ENCODE measurements around the gene KIRREL3.
A peak's percentile ranks its signal among the peaks of the same experiment; 100 is the strongest.

The KIRREL3 gene

DNA sequence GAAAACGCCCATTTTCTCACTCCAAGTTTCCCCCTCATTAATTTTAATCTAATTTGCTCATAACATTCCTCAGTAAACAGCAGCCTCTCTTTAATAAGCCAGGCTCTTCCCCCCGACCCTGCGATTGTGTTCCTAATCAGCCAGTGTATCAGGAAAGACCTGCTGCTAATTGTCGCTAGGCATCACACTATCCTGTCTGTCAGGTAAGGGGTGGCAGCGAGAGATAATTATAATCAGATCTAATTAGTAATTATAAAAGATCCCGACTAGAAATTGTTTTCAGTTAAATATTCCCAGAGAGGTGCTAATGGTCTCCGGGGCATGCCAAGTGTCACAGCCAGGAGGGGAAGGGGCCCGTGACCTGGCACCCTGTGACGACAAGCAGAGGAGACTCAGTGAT lies 502.3 kb downstream of the KIRREL3 start:
- DNase-seq = no peak

DNA sequence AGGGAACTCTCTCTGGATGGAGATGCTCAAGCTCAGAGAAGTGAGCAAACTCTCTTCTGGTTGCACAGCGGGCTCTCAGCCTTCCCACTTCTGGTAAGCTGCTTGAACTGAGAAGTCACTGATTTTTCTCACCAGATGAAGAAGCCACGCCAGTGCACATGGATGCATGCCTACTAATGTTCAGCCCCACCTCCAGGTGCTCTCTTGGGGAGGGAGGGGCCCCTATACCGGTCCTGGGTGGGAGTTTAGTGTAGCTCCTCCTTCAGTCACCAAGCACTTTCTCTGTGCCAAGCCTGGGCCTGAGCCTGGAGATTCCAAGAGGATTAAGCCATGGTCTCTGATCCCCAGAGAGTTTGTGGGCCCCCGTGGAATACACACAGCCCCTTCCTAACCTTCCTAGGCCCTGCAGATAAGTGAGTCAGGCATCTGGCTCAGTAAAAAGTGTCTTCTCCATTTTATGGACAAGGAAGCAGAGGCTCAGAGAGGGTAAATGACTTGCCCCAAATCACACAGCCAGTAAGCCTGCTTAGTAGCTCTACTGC lies 502.9 kb downstream of the KIRREL3 start:
- no peak for DNase-seq

DNA sequence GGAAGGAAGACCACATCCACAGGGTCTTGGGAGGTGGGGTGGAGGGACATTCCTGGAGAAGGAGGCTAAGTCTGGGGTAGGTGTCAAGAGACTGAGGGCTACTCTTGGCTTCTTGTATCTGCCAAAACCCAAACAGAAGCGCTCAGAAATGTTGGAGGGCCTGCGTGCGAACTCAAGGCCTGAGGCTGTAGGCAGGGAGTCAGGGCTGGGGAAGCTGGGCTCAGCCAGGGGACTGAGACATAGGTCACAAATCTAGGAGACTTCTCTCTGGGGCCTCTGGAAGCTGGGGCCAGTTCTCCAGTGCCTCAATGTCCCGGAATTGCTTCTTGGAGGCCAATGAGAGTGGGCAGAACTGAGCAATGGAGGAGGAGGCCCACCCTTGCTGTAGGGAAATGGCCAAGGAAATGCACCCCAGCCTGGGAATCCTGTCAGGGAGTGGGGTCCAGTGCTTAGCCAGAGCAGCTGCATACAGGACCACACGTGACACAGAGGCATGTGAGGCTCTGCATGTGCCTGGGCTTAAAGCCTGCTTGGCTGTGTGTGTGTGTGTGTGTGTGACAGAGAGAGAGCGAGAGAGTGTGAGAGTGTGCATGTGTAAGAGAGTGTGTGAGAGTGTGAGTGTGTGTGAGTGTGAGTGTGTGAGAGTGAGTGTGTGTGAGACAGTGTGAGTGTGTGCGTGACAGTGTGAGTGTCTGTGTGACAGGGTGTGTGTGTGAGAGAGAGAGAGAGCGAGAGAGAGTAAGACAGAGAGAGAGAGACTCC lies 503.8 kb downstream of the KIRREL3 start:
- no peak for DNase-seq

DNA sequence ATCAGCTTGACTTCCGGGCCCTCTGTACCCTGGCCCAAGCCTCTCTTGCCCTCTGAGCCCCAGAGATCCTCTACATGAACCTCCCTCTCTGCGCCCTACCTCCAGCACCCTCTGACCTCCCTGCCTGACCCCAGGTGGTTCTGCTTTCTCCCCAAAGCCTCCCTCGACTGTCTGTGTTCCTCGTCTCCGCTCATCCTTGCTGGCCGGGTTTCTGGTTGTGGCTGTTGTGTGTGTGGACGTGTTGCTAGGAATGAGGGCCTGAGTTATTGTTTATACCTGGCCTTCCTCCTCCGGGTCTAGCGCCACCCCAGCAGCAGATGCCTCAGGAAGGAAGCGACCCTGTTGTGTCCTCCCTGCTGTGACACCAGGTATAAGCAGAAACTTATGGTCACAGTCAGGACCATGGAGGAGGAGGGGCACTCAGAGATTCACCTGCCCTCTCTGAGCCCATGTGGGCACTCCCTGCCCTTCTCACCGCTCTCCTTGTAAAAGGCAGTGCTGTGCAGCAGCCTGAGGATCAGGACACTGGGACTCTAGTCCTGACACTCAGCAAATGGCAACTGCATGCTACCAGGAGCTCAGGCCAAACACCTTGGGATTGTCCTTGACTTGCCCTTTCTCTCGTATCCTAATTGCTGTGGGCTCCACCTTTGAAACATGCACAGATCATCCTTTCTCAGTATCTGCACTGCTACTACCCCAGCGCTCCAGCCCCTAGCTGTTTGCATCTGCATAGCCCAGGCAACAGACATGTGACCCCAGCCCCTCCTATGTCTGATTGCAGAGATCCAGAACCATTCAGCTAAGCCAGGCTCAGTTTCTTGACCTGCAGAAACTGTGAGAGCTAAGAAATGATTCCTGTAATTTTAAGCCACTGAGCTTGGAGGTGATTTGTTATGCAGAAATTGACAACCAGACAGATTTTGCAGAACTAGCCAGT lies 505.0 kb downstream of the KIRREL3 start:
- DNase-seq = no peak

DNA sequence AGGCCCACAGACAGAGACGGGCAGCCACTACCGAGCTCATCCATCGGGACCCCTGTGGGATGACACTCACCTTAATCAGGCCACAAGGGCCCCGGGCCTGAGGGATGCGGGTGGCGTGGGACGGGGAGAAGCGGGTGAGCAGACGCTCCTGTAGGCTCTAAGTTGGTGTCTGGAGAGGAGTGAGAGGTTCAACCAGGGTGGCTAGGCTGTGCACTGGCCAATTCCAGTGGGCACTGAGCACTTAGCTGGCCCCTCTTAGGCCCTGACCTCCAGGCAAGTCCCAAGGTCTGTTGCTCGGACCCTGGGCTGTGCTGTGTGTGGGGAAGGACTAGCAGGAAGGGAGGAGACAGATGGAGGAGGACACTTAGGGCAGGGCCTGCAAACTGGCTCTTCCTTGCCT lies 505.7 kb downstream of the KIRREL3 start:
- DNase-seq = no peak

DNA sequence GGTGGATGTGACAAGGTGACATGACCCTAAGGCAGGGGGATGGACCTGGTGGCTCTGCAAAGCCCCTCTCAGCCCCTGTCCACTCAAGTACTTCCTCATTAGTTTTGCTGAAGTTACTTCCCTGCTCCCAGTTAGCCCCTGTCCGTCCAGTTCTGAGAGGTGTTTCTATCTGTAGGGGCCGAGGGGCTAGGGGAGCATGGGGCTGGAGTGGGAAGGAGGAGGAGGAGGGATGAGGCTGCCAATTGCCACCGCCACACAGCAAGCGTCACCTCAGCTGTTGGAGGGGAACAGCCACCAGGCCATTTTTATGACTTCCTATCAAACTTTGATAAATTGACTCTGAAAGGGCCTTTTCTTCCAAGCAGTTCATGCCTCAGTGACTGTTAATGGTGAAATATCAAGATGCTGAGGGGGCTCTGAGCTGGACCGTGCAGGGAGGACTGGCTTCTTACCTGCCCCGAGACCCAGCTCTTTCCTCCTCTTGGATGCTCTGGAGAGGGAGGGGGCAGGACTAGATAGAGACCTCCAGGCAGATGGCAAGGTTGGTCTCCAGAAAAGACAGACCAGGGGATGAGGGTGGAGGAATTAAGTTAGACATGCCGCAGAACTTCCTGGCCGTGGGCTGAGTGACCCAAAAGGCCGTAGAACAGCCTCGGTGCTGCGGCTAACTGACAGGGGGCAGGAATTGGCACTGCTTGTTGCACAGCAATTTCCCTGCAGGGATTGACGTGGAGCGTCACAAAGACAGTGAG lies 508.1 kb downstream of the KIRREL3 start:
- no peak for DNase-seq

DNA sequence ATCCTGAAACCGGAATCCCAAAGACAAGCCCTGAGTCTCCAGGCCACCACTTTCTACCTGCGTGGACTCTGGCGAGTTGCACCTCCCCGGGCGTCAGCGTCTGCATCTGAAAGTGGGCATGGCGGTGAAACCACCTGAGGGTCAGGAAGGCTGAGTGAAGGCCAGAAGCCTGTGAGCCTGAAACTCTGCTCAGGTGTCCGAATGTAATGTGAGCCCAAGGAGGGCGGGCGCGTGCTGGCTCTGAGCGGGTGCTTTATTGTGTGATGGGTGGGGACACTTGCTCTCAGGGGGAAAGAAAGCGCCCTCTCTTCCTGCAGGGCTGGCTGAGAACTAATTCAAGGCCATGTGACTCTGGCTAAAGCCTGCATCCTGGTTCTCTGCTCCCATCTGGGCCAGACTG lies 509.5 kb downstream of the KIRREL3 start:
- no peak for DNase-seq

DNA sequence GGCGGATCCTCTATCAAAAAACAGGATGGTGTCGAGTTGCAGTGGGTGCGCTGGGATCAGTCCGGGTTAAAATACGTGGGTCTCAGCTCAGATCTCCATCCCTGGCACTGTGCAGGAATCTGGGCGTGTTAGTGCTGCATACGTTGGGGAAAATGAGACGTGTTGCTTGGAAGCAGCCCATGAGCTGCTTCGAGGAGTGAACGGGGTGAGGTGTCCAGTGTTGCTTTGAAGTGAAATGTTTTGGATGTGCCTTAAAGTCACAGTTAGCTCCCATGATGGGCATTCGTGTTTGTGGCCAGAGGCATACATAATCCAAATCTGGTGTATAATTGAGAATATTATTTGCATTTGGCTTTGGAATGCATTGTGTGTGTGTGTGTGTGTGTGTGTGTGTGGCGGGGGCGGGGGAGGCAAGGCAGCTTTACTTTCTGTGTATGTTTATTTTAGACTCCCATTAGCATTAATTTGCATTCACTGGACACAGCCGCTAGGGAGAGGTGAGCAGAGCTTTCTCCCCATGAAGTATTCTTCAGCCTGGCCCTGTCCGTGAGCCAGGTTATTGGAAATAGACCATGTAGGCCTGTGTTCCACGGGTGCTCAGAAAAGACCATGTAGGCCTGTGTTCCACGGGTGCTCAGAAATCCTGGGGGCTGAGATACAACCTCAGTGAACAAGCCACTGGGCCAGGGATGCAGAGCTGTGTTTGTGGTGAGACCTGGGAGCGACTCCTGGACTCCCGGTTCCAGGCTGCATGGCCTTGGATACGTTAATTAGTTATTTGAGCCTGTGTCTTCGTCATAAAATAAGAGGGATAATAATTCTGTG lies 510.5 kb downstream of the KIRREL3 start:
- no peak for DNase-seq

DNA sequence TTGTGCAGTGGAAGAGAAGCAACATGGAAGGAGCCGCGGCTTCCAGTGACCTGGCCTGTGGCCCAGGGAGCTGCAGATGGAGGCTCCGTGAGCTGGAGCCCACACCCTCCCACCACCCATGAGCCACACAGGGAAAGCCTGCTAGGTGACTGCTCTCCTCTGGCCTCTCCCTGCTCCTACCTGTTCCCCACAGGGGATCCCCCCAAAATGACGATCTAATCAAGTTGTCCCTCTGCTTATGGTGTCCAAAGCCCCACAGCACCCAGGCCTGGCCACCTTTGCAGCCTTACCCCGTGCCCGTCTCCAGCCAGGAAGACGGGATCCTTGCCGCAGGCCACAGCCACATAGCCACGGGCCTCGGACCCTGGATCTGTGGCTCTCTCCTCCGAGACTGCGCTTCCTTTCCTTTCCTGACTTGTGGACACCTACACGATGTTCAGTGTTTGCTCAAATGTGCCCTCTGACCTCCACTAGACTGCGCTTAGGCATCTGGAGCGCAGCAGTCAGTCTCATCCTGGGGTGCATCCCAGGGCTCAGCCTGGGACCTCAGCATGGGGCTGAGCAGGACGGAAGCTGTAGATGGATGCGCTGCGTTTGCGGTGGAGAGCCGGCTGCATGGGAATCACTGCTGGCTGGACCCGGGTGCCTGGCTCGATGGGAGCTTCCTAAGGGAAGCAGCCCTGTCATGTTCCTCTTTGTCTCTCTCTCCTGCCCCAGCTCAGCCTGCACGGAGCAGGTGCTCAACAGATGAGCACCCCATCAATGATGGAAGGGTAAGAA lies 511.8 kb downstream of the KIRREL3 start:
- no peak for DNase-seq

DNA sequence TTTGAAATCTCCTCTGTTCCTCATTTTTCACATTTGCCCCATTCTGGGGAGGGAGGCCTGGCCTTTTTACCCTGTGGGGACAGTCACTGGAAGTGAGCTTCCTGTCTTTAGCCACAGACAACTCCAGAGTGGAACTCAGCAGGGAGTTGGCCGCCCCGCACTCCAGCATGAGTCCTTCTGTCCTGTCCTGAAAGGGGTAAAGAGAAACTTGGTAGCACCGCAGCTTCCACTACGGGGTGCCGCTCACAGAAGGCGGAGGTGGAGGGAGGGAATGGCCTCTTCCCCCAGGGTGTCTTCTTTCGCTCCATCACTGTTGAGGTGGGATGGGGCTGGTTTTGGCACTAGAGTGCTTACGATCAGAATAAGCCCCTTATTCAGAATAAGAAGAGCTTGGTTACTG lies 512.9 kb downstream of the KIRREL3 start:
- no peak for DNase-seq

DNA sequence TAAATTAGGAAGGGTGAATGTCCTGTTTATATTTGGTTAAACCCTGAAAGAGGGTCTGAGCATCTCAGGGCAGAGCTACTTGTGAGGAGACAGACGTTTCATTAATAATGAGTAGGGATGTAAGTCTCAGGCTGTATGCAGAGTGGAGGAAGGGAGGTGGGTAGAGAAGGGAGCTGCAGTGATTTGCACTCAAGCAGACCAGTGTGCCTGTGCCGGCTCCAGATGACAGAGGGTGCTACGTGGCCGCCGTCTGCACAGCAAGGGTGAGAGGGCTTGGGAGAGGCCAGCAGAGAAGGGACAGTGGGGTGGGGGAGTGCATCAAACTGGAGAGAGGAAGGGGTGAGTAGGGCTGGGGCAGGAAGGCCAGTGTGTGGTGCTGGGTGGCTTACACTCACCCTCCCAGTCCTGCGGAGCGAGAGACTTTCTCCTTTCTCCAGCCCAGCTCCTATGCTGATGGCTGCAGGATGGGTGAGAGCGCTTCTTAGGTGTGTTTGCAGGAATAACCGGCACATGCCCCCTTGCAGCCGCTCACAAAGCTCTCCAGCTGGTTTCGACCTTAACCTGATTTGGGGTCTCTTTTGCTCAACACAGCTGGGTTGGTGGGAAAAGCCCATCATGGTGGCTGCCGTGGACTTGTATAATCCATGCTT lies 514.5 kb downstream of the KIRREL3 start:
- no peak for DNase-seq

DNA sequence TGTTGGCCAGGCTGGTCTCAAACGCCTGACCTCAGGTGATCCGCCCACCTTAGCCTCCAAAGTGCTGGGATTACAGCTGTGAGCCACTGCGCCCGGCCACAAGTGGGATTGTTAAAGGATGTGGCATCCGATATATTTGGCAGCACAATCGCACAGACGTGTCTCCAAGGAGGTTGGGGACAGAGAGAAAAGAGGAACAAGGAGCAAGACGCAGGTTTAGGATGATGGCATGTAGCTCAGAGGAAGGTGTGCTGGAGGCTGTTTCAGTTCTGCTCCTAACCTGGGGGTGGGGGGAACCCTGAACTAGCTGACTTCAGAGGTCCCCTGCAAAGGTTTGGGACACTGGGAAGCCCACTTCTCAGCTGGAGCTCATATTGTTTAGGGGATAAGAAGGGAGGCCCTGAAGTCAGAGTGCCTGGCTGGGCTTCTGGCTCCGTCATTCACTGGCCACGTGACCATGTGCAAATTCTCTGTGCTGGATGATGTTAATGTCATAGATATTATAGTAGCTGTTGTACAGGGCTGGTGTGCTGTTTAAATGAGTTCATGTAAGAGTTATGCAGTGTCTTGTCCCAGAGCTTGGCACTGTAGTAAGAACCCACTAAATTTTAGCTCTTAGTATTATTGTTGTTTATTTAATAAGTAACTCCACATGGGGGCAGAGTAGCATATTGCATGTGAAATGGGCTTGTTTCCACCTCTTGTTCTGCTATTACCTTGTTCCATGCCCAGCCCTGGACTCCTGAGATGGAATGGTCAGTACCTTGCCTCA lies 515.4 kb downstream of the KIRREL3 start:
- no peak for DNase-seq

DNA sequence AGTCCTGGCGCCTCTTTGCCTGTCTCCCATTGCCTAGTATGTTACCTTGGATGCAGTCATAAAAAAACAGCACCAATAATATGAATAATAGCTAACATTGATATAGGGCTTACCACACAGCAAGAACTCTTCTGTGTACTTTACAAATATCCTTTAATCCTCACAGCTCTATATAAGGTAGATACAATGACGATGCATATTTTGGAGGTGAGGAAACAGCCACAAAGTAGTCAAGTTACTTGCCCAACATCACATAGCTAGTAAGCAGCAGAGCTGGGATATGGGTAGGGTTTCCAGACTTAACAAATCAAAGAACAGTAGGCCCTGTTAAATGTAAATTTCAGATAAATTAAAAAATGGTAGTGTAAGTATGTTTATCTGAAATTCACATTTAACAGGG lies 516.3 kb downstream of the KIRREL3 start:
- no peak for DNase-seq

DNA sequence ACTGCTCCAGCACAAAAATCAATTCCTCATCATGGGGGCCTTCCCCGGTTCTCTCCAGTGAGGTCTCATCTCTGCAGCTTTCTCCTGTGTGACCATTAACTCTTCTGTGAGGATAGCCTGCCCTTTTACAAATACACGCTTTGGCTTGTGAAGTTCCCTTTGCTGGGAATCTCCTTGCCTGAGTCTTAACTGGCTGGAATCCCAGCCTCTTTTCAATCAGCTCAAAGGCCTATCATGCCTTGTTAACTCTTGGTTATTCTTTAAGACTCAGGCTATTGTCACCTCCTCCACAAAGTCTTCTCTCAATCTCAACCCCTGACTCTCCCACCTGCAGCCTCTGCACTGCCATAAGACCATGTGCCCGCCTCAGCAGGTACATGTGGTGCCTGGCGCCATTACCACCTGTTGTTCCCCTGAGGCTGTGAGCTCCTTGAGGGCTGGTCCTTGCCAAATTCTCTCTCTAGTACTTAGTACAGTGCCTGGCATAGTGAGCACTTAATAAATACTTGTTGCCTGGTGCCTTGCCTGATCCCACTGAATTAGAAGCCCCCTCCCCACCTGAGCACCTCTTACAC lies 516.9 kb downstream of the KIRREL3 start:
- DNase-seq = no peak

DNA sequence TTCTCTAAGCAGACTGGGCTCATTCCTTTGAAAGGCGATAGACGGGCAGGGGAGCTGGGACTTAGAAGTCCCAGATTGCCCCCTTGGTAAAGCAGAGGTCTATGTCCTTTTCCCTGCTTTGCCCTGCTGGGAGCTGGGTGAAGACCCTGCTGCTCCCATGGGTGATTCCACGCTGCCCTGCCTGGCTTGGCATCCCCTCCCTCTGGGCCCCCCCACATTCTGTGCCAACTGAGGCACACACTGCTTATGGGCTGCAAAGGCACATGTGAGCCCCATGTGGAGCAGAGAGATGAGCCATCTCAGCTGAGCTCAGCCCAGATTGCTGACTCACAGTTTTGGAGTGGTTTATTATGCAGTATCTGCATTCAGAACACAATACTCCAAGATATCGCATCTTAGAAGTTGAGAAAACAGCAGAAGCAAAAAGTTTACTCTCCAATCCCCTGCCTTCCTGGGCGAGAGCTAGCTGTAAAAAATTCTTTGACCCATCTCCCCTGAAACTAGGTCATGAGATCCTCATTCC lies 517.9 kb downstream of the KIRREL3 start:
- no peak for DNase-seq

DNA sequence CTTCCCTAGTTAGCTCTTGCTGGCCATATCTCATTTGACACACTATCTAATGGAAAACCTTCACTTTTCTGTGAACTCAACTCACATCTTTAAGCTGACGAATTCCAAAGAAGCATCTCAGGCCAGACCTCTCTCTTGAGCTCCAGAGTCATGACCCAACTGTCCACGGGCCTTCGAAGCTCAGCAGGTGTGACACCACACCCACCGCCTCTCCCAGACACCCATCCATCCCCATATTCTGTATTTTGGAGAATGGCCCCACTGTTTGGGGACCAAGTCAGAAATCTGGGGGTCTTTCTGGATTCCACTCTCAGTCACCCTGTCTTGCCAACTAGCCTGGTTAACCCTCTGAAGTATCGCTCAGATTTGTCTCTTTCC lies 519.3 kb downstream of the KIRREL3 start:
- DNase-seq = no peak

DNA sequence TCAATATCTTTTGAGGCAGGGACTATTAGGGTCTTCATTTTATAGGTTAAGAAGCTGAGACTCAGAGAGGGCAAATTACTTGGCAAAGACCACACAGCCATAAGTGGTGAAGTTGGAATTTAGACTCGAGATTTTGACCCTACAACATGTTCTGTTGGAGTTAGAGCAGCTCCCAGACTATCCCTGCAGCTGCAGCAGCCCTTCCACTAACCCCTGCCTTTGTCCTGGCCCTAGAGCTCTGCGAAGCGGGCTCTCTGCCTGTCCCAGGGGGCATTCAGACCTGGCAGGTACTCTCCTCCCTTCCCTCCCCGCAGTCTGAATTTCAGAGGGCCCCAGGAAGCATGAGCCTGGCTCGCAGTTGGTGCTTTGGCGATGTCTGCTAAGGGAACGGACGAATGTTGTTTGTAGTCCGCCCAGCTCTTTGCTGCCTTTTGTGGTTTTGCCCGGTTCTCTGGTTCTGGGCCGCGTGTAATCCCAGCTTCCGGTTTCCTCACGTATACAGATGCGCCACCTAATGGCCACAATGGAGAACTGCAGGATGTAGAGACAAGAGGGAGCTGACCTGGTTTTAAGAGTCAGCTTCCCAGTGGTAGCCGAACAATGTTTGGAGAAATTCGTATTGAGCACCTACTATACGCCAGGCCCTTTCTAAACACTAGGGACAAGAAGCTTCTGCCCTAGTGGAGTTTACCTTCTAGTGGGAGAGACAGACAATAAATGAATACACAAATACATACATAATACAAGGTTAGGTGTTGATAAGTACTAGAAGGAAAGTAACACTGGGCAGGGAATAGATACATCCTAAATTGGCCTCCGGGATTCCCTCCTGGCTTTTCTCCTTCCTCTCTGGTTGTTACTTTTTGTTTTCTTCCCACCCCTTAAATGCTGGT lies 519.9 kb downstream of the KIRREL3 start:
- DNase-seq = peak; percentile 74

DNA sequence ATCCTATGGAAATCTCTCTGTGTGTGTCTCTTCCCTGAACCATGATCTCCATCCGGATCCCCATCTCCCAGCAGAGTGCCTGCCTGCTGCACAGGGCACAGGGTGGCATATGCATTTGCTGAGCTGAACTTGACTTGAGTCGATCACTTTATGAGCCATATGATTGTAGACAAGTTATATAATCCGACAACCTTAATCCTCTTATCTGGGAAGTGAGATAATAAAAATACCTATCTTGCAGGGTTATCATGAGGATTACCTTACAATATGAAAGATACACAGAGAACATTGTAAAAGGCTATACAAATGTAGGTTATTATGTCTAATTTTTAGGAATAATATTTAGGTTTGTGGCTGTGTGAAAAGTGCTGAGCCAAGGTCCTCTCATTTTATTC lies 520.6 kb downstream of the KIRREL3 start:
- DNase-seq = no peak
